CD4-positive, CD25-positive, alpha-beta regulatory T cell (primary cell): ENCODE measurements around the gene SYNPO2. TPM values are rescaled to one million over a fixed set of nuclear protein-coding genes. Genes with fewer than 3 reads are reported as not detected.

ENCODE experiments used
- ATAC-seq, 2 donors: fragments of 150-1000 bp; cut with Tn5 transposase; one replicate each; pipeline ENCODE4 v1.10.0; 2021; ENCODE audit warnings: low read depth in 2 of 2, moderate number of reproducible peaks in 2 of 2, moderate library complexity in 1 of 2
- DNase-seq, 3 donors: peaks; one replicate each; pipeline versions ENCODE4 v3.0.0 to v3.0.0-alpha.2; 2012 to 2022; ENCODE audit warnings: mixed read lengths in 1 of 3
- H3K27ac ChIP-seq: one replicate; pipeline ENCODE4 v1.7.0; 2013; ENCODE audit warnings: mild to moderate bottlenecking, low read length; ENCODE audit not compliant: insufficient read depth, poor library complexity, severe bottlenecking
- H3K27me3 ChIP-seq: one replicate; pipeline ENCODE4 v1.7.0; 2013; ENCODE audit warnings: low read length; ENCODE audit not compliant: control insufficient read depth, insufficient read depth
- H3K36me3 ChIP-seq: one replicate; pipeline ENCODE4 v1.7.0; 2013; ENCODE audit warnings: mild to moderate bottlenecking, low read length, moderate library complexity; ENCODE audit not compliant: control insufficient read depth, insufficient read depth
- H3K4me1 ChIP-seq: 2 replicates; pipeline ENCODE4 v1.7.0; 2013; ENCODE audit warnings: mild to moderate bottlenecking, low read length; ENCODE audit not compliant: insufficient read depth, control insufficient read depth, poor library complexity, severe bottlenecking
- H3K4me3 ChIP-seq: one replicate; pipeline ENCODE4 v1.7.0; 2013; ENCODE audit warnings: low read depth, mild to moderate bottlenecking, low read length, moderate library complexity
- H3K9me3 ChIP-seq, 2 experiments: 1 replicate in 1 of 2; 2 replicates in 1 of 2; pipeline ENCODE4 v1.7.0; 2013; ENCODE audit warnings: low read length in 2 of 2, mild to moderate bottlenecking in 1 of 2, moderate library complexity in 1 of 2; ENCODE audit not compliant: control insufficient read depth in 2 of 2
- H3K27ac Mint-ChIP-seq, 3 donors: one replicate each; pipeline ENCODE4 v1.8.0; 2020 to 2022; ENCODE audit warnings: mild to moderate bottlenecking in 3 of 3, mixed read lengths in 3 of 3, moderate library complexity in 2 of 3
- H3K27me3 Mint-ChIP-seq: one replicate; pipeline ENCODE4 v1.8.0; 2022; ENCODE audit warnings: mild to moderate bottlenecking, mixed read lengths
- H3K36me3 Mint-ChIP-seq: one replicate; pipeline ENCODE4 v1.8.0; 2020; ENCODE audit warnings: mixed read lengths
- H3K4me1 Mint-ChIP-seq, 4 donors: one replicate each; pipeline ENCODE4 v1.8.0; 2020 to 2022; ENCODE audit warnings: mixed read lengths in 4 of 4, mild to moderate bottlenecking in 1 of 4
- H3K4me3 Mint-ChIP-seq, 4 donors: one replicate each; pipeline ENCODE4 v1.8.0; 2020 to 2022; ENCODE audit warnings: mild to moderate bottlenecking in 4 of 4, mixed read lengths in 4 of 4, moderate library complexity in 3 of 4
- H3K9me3 Mint-ChIP-seq, 7 donors: one replicate each; pipeline ENCODE4 v1.8.0; 2020 to 2022; ENCODE audit warnings: mixed read lengths in 7 of 7, mild to moderate bottlenecking in 3 of 7, moderate library complexity in 2 of 7
- polyA plus RNA-seq, 4 donors: library from polyadenylated mRNA; unstranded; fragments of 300-500 nt; fragmentation: Illumina TruSeq; gene quantifications; one replicate each; pipeline ENCODE4 v1.2.3, GENCODE V29; 2021
- total RNA-seq: library from RNA; stranded (reverse); gene quantifications from one replicate; pipeline ENCODE4 v1.2.3, GENCODE V29; 2022

The SYNPO2 gene
- total and polyA plus RNA-seq, 5 donors from 2014 or later, result 0.13 to 0.35 (median 0.25) TPM

GRCh38 chr4:119099227-119099810 lies 210.7 kb downstream of the SYNPO2 start:
- Histone ChIP-seq H3K36me3 (no peaks in the 10 kb centered on the region), H3K4me3 (no peak overlapping the region), H3K9me3 (no peaks in the 10 kb centered on the region), H3K4me1 (no peaks in the 10 kb centered on the region), H3K27me3 (no peaks in the 10 kb centered on the region), H3K27ac (no peak overlapping the region)
- Mint-ChIP-seq H3K4me3 (no peak overlapping the region), H3K4me1 (peaks cover 0 to 8% (median 4%) of the 10 kb centered on the region in 4 donors), H3K27me3 (peaks cover 15% of the 10 kb centered on the region), H3K9me3 (peaks cover 0 to 1% (median 0%) of the 10 kb centered on the region in 7 donors), H3K27ac (no peak overlapping the region), H3K36me3 (no peaks in the 10 kb centered on the region)
- ATAC-seq (no peak), DNase-seq (no peak)

- Histone ChIP-seq H3K27me3 (no peaks in the 10 kb centered on the region), H3K4me3 (no peak overlapping the region), H3K36me3 (no peaks in the 10 kb centered on the region), H3K4me1 (no peaks in the 10 kb centered on the region), H3K9me3 (no peaks in the 10 kb centered on the region), H3K27ac (no peak overlapping the region)
- Mint-ChIP-seq H3K27me3 (peaks cover 15% of the 10 kb centered on the region), H3K27ac (no peak overlapping the region), H3K9me3 (peaks cover 0 to 1% (median 0%) of the 10 kb centered on the region in 7 donors), H3K36me3 (no peaks in the 10 kb centered on the region), H3K4me3 (no peak overlapping the region), H3K4me1 (peaks cover 0 to 6% (median 4%) of the 10 kb centered on the region in 4 donors)
- no peak for DNase-seq
- ATAC-seq, result no peak
Measured at GRCh38 chr4:119100655-119101054, 212.0 kb downstream of the SYNPO2 start.

- no peak overlapping the region for H3K4me3 Mint-ChIP-seq
- no peak for ATAC-seq
Measured at GRCh38 chr4:119103263-119103662, 214.6 kb downstream of the SYNPO2 start.

GRCh38 chr4:119104644-119105273 lies 216.1 kb downstream of the SYNPO2 start:
- Histone ChIP-seq H3K9me3 (no peaks in the 10 kb centered on the region), H3K27ac (no peak overlapping the region), H3K4me1 (no peaks in the 10 kb centered on the region), H3K36me3 (no peaks in the 10 kb centered on the region), H3K4me3 (no peak overlapping the region), H3K27me3 (peaks cover 2% of the 10 kb centered on the region)
- no peak overlapping the region for H3K4me3 Mint-ChIP-seq
- H3K4me1 Mint-ChIP-seq, result peaks cover 0 to 8% (median 2%) of the 10 kb centered on the region in 4 donors
- no peak for ATAC-seq
- H3K36me3 Mint-ChIP-seq, result no peaks in the 10 kb centered on the region
- no peak for DNase-seq
- no peak overlapping the region for H3K27ac Mint-ChIP-seq
- peaks cover 0 to 1% (median 0%) of the 10 kb centered on the region in 7 donors for H3K9me3 Mint-ChIP-seq
- H3K27me3 Mint-ChIP-seq, result peaks cover 10% of the 10 kb centered on the region

More at GRCh38 chr4:119103263-119103662, 214.6 kb downstream of the SYNPO2 start:
- H3K27me3 Mint-ChIP-seq, result peaks cover 15% of the 10 kb centered on the region
- no peak for DNase-seq
- Histone ChIP-seq H3K27ac (no peak overlapping the region), H3K4me3 (no peak overlapping the region), H3K9me3 (no peaks in the 10 kb centered on the region), H3K27me3 (peaks cover 2% of the 10 kb centered on the region), H3K4me1 (no peaks in the 10 kb centered on the region), H3K36me3 (no peaks in the 10 kb centered on the region)
- no peak overlapping the region for H3K27ac Mint-ChIP-seq
- H3K9me3 Mint-ChIP-seq, result peaks cover 0 to 1% (median 0%) of the 10 kb centered on the region in 7 donors
- no peaks in the 10 kb centered on the region for H3K36me3 Mint-ChIP-seq
- peaks cover 0 to 8% (median 2%) of the 10 kb centered on the region in 4 donors for H3K4me1 Mint-ChIP-seq

- Histone ChIP-seq H3K27me3 (peaks cover 2% of the 10 kb centered on the region), H3K4me1 (no peaks in the 10 kb centered on the region), H3K36me3 (no peaks in the 10 kb centered on the region), H3K9me3 (no peaks in the 10 kb centered on the region), H3K4me3 (no peak overlapping the region), H3K27ac (no peak overlapping the region)
- Mint-ChIP-seq H3K9me3 (peaks cover 0 to 1% (median 0%) of the 10 kb centered on the region in 7 donors), H3K27ac (no peak overlapping the region), H3K36me3 (no peaks in the 10 kb centered on the region), H3K4me1 (peaks cover 0 to 8% (median 2%) of the 10 kb centered on the region in 4 donors), H3K4me3 (no peak overlapping the region), H3K27me3 (peaks cover 9% of the 10 kb centered on the region)
- ATAC-seq (no peak), DNase-seq (no peak)
Measured at GRCh38 chr4:119105605-119106004, 217.0 kb downstream of the SYNPO2 start.

GRCh38 chr4:119106036-119107000 lies 217.7 kb downstream of the SYNPO2 start:
- H3K27me3 Mint-ChIP-seq, result peaks cover 2% of the 10 kb centered on the region
- no peak overlapping the region for H3K4me3 Mint-ChIP-seq
- no peak overlapping the region for H3K27ac Mint-ChIP-seq

GRCh38 chr4:119110121-119110520 lies 221.5 kb downstream of the SYNPO2 start:
- Histone ChIP-seq H3K9me3 (no peaks in the 10 kb centered on the region), H3K4me3 (no peak overlapping the region), H3K36me3 (no peaks in the 10 kb centered on the region), H3K4me1 (no peaks in the 10 kb centered on the region), H3K27ac (no peak overlapping the region), H3K27me3 (peaks cover 2% of the 10 kb centered on the region)
- ATAC-seq (no peak), DNase-seq (no peak)
- Mint-ChIP-seq H3K4me3 (no peak overlapping the region), H3K27ac (no peak overlapping the region), H3K9me3 (no peaks in the 10 kb centered on the region), H3K4me1 (peaks cover 0 to 11% (median under 1%) of the 10 kb centered on the region in 4 donors), H3K36me3 (no peaks in the 10 kb centered on the region), H3K27me3 (no peaks in the 10 kb centered on the region)

More at GRCh38 chr4:119106036-119107000, 217.7 kb downstream of the SYNPO2 start:
- Histone ChIP-seq H3K27me3 (peaks cover 2% of the 10 kb centered on the region), H3K9me3 (no peaks in the 10 kb centered on the region), H3K36me3 (no peaks in the 10 kb centered on the region), H3K4me3 (no peak overlapping the region), H3K4me1 (no peaks in the 10 kb centered on the region), H3K27ac (no peak overlapping the region)
- ATAC-seq, result no peak
- peaks cover 0 to 8% (median 2%) of the 10 kb centered on the region in 4 donors for H3K4me1 Mint-ChIP-seq
- peaks cover 0 to 1% (median 0%) of the 10 kb centered on the region in 7 donors for H3K9me3 Mint-ChIP-seq
- H3K36me3 Mint-ChIP-seq, result no peaks in the 10 kb centered on the region
- no peak for DNase-seq
